ENCODE data around the gene MED16.

DNA sequence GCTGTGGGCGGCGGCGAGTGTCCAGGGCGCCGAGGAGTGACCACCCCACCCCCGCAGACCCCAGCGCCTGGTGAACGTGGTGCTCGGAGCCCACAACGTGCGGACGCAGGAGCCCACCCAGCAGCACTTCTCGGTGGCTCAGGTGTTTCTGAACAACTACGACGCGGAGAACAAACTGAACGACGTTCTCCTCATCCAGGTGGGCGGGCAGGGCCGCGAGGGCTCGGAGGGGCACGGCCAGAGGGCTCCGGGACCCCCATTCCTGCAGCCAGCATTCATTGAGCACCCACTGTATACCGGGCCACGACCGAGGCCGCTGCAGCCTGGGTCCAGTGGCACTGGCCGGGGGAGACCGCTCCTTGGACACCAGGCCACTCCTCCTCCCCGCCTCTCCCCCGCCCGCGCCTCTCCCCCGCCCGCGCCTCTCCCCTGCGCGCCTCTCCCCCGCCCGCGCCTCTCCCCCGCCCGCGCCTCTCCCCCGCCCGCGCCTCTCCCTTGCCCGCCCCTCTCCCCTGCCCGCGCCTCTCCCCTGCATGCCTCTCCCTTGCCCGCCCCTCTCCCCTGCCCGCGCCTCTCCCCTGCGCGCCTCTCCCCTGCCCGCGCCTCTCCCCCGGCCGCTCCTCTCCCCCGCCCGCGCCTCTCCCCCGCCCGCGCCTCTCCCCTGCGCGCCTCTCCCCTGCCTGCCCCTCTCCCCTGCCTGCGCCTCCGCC lies 49.0 kb downstream of the MED16 start:
- TF ChIP-seq, protein P1, sequence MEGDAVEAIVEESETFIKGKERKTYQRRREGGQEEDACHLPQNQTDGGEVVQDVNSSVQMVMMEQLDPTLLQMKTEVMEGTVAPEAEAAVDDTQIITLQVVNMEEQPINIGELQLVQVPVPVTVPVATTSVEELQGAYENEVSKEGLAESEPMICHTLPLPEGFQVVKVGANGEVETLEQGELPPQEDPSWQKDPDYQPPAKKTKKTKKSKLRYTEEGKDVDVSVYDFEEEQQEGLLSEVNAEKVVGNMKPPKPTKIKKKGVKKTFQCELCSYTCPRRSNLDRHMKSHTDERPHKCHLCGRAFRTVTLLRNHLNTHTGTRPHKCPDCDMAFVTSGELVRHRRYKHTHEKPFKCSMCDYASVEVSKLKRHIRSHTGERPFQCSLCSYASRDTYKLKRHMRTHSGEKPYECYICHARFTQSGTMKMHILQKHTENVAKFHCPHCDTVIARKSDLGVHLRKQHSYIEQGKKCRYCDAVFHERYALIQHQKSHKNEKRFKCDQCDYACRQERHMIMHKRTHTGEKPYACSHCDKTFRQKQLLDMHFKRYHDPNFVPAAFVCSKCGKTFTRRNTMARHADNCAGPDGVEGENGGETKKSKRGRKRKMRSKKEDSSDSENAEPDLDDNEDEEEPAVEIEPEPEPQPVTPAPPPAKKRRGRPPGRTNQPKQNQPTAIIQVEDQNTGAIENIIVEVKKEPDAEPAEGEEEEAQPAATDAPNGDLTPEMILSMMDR (IDR thresholded peaks at IDR 0.05), result no peak
- no peak for TF ChIP-seq POLR2A (IDR thresholded peaks at IDR 0.05)
